ENCODE measurements around the gene RTL5.

The RTL5 gene

GRCh38 chrX:72158773-72159172 lies 27.1 kb upstream of the RTL5 start:
- H3K27me3 ChIP-seq (ENCODE audit: insufficient read depth, low read length, poor library complexity, severe bottlenecking): no peaks in the 10 kb centered on the region
- no peaks in the 10 kb centered on the region for H3K9me2 ChIP-seq (replicated peaks; ENCODE audit: low read depth, low read length)
- H3K4me1 ChIP-seq (ENCODE audit: insufficient read depth, low read length, poor library complexity, severe bottlenecking): no peaks in the 10 kb centered on the region
- H3K79me2 ChIP-seq (ENCODE audit: insufficient read depth, low read length): no peaks in the 10 kb centered on the region
- H2AFZ ChIP-seq (ENCODE audit: low read length): no peak overlapping the region
- no peaks in the 10 kb centered on the region for H4K20me1 ChIP-seq (ENCODE audit: insufficient read depth, low read length, poor library complexity, severe bottlenecking)
- no peak overlapping the region for H3K4me2 ChIP-seq (ENCODE audit: low read depth, low read length, poor library complexity, severe bottlenecking)
- H3K9ac ChIP-seq (ENCODE audit: low read depth, low read length, poor library complexity, severe bottlenecking): no peak overlapping the region
- no peaks in the 10 kb centered on the region for H3K9me3 ChIP-seq (ENCODE audit: insufficient read depth, low read depth, low read length)
- H3K36me3 ChIP-seq (ENCODE audit: insufficient read depth, low read length): no peaks in the 10 kb centered on the region
- no peaks in the 10 kb centered on the region for H3F3A ChIP-seq (ENCODE audit: low read depth)
- TF ChIP-seq EZH2phosphoT487 (IDR thresholded peaks at IDR 0.05; ENCODE audit: borderline replicate concordance): no peak
- no peak for TF ChIP-seq CTCF (conservative IDR thresholded peaks at IDR 0.05; ENCODE audit: low read length)
- no peak overlapping the region for H3K4me3 ChIP-seq (ENCODE audit: low read length, poor library complexity, severe bottlenecking)

- Histone ChIP-seq H3K9me2 (replicated peaks; ENCODE audit: low read depth, low read length) (no peaks in the 10 kb centered on the region), H3K27me3 (ENCODE audit: insufficient read depth, low read length, poor library complexity, severe bottlenecking) (peaks cover 52% of the 10 kb centered on the region), H2AFZ (ENCODE audit: low read length) (no peak overlapping the region), H3K4me2 (ENCODE audit: low read depth, low read length, poor library complexity, severe bottlenecking) (no peak overlapping the region), H3K4me3 (ENCODE audit: low read length, poor library complexity, severe bottlenecking) (no peak overlapping the region), H3K79me2 (ENCODE audit: insufficient read depth, low read length) (no peaks in the 10 kb centered on the region), H3K36me3 (ENCODE audit: insufficient read depth, low read length) (no peaks in the 10 kb centered on the region), H4K20me1 (ENCODE audit: insufficient read depth, low read length, poor library complexity, severe bottlenecking) (no peaks in the 10 kb centered on the region), H3K9me3 (ENCODE audit: insufficient read depth, low read depth, low read length) (no peaks in the 10 kb centered on the region), H3K4me1 (ENCODE audit: insufficient read depth, low read length, poor library complexity, severe bottlenecking) (peaks cover 4% of the 10 kb centered on the region), H3K9ac (ENCODE audit: low read depth, low read length, poor library complexity, severe bottlenecking) (no peak overlapping the region), H3F3A (ENCODE audit: low read depth) (no peaks in the 10 kb centered on the region)
- no peak for TF ChIP-seq EZH2phosphoT487 (IDR thresholded peaks at IDR 0.05; ENCODE audit: borderline replicate concordance)
- no peak for TF ChIP-seq CTCF (conservative IDR thresholded peaks at IDR 0.05; ENCODE audit: low read length)
Measured at GRCh38 chrX:72146527-72146926, 14.8 kb upstream of the RTL5 start.

- no peaks in the 10 kb centered on the region for H4K20me1 ChIP-seq (ENCODE audit: insufficient read depth, low read length, poor library complexity, severe bottlenecking)
- no peaks in the 10 kb centered on the region for H3K36me3 ChIP-seq (ENCODE audit: insufficient read depth, low read length)
- H3K27me3 ChIP-seq (ENCODE audit: insufficient read depth, low read length, poor library complexity, severe bottlenecking): peaks cover 45% of the 10 kb centered on the region
- no peaks in the 10 kb centered on the region for H3K9me3 ChIP-seq (ENCODE audit: insufficient read depth, low read depth, low read length)
- H2AFZ ChIP-seq (ENCODE audit: low read length): no peak overlapping the region
- H3K4me1 ChIP-seq (ENCODE audit: insufficient read depth, low read length, poor library complexity, severe bottlenecking): peaks cover 4% of the 10 kb centered on the region
- no peaks in the 10 kb centered on the region for H3K9me2 ChIP-seq (replicated peaks; ENCODE audit: low read depth, low read length)
- H3K79me2 ChIP-seq (ENCODE audit: insufficient read depth, low read length): no peaks in the 10 kb centered on the region
- no peak overlapping the region for H3K4me2 ChIP-seq (ENCODE audit: low read depth, low read length, poor library complexity, severe bottlenecking)
- no peaks in the 10 kb centered on the region for H3F3A ChIP-seq (ENCODE audit: low read depth)
- H3K4me3 ChIP-seq (ENCODE audit: low read length, poor library complexity, severe bottlenecking): no peak overlapping the region
- TF ChIP-seq EZH2phosphoT487 (IDR thresholded peaks at IDR 0.05; ENCODE audit: borderline replicate concordance) (no peak), CTCF (conservative IDR thresholded peaks at IDR 0.05; ENCODE audit: low read length) (no peak)
- H3K9ac ChIP-seq (ENCODE audit: low read depth, low read length, poor library complexity, severe bottlenecking): no peak overlapping the region
Measured at GRCh38 chrX:72145181-72145580, 13.5 kb upstream of the RTL5 start.
